D721Med (cell line): ENCODE data around the gene PCSK5.

Experiments
- DNase-seq: peaks from one replicate; pipeline ENCODE4 v3.0.0; 2011; ENCODE audit warnings: low spot score; ENCODE audit not compliant: insufficient read length
- FAIRE-seq: peaks from 2 replicates; lab custom pipeline; 2011; peaks lifted over from hg19 to GRCh38; lab: Jason Lieb, UNC
- CTCF ChIP-seq: IDR thresholded peaks from 2 replicates; pipeline ENCODE4 v1.5.1; 2012; ENCODE audit warnings: mild to moderate bottlenecking, control low read depth; ENCODE audit not compliant: insufficient read depth; ENCODE audit errors: missing control alignments

PCSK5 gene

DNA sequence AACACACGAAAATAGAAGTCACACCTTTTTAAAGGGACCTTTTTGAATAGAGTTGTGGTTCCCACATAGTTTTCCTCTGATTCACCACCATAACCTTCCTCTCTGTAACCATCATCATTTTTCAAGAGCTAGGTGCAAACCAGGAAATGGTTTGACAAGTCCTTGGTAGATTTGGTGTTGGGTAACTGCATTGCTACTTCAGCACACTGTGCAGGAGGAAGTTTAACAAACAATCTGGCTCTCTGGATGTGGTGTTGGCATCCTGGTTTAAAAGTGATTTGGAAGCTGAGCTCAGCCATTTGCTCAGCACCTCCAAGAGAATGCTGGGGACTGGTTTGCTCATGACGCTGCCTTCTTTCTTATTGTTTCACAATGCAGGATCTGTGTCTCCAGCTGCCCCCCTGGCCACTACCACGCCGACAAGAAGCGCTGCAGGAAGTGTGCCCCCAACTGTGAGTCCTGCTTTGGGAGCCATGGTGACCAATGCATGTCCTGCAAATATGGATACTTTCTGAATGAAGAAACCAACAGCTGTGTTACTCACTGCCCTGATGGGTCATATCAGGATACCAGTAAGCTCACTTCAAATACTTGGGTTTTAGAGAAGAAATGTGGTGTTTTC, 290.7 kb downstream of the PCSK5 start:
- FAIRE-seq = no peak
- DNase-seq = no peak

DNA sequence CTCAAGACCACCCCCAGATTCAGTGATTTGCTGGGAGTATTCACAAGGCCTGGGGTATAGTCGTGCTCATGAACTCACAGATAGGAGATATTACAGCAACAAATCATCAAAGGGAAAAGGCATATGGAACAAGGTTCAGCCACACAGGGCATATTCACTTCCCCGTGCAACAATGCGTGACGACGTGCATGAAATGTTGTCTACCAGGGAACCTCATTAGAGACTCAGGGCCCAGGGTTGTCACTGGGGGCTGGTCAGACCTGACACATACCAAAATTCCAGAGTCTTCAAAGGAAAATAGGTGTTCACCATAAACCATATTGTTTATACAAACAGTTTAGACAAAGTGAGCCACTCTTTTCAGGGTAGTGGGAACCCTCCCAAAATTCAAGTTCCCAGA, 291.3 kb downstream of the PCSK5 start:
- FAIRE-seq (no peak), DNase-seq (no peak)
- no peak for TF ChIP-seq CTCF

More for the DNA sequence above, 290.7 kb downstream of the PCSK5 start:
- TF ChIP-seq CTCF = no peak

DNA sequence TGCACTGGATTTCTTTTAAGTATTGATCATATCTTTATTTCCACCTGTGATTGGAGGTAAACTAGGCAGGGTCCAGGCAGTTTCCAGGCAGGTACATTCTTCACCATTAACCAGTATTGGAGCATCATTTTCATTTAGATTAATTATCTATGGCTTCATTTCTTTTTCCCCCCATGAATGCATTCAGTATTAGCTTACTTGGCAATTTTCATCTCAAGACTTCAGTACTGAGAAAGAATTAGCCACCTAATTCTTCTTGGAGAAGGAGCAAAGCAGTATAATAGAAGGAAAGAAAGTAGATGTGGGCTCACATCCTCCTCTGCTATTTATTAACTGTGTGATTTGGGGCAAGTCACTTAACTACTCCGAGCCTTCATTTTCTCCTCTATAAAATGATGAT, 295.0 kb downstream of the PCSK5 start:
- no peak for FAIRE-seq
- TF ChIP-seq CTCF = no peak
- DNase-seq = no peak

- DNase-seq (no peak), FAIRE-seq (no peak)
- no peak for TF ChIP-seq CTCF
Measured at GRCh38 chr9:76188286-76188685, 297.8 kb downstream of the PCSK5 start.

DNA sequence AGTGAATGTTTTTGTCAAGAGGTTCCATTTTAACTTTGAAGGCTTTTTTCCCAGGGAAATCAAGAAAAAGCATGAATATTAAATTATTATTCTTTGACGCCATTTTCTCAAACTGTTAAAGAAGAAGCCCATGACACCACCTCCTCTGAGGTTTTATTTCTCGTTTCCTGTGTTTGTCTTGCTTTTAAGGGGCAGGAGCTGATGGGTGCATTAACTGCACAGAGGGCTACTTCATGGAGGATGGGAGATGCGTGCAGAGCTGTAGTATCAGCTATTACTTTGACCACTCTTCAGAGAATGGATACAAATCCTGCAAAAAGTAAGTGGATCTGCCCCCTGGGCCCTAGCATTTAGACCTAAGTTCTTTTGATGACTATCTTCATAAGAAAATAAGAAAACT, 298.4 kb downstream of the PCSK5 start:
- no peak for FAIRE-seq
- TF ChIP-seq CTCF = no peak
- no peak for DNase-seq

- no peak for FAIRE-seq
- TF ChIP-seq CTCF = no peak
- DNase-seq = no peak
Measured at GRCh38 chr9:76191493-76191892, 301.0 kb downstream of the PCSK5 start.

DNA sequence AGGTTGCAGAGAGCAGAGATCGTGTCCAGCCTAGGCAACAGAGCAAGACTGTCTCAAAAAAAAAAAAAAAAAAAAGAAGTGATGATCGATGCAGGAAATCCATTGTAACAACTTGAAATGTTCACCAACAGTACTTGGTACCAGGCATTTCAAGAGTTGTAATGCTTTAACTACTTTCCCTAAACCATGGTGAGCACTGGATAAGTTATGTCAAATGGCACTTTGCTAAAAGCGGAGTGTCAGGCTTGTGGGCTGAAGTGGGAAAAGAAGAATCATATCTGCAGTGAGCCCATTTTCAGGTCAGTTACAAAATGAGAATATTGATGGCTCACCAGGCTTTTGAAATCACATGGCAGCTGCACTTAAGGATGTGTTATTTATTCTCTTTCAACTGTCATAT, 301.5 kb downstream of the PCSK5 start:
- FAIRE-seq (no peak), DNase-seq (no peak)
- TF ChIP-seq CTCF = no peak
